Activated CD8-positive, alpha-beta memory T cell treated with anti-CD3 and anti-CD28 coated beads for 48 hours (primary cell): Measurements from ENCODE around the gene SLC24A2.

Experiments used
- DNase-seq, 3 experiments: peaks; one replicate each; pipeline ENCODE4 v3.0.0-alpha.2; 2020; ENCODE audit warnings: low read depth in 2 of 3, low spot score in 2 of 3

The SLC24A2 gene

GRCh38 chr9:19759066-19759465 is 29.8 kb downstream of the SLC24A2 start:
- no peak for DNase-seq

GRCh38 chr9:19757745-19758144 is 31.1 kb downstream of the SLC24A2 start:
- no peak for DNase-seq

- DNase-seq, result no peak
Observed at GRCh38 chr9:19754921-19755320, 33.9 kb downstream of the SLC24A2 start.

GRCh38 chr9:19748278-19749126 is 40.3 kb downstream of the SLC24A2 start:
- DNase-seq, result no peak

GRCh38 chr9:19746223-19746622 is 42.6 kb downstream of the SLC24A2 start:
- no peak for DNase-seq

- DNase-seq, result no peak
Observed at GRCh38 chr9:19741178-19741577, 47.7 kb downstream of the SLC24A2 start.
